Activated effector memory CD4-positive, alpha-beta T cell treated with anti-CD3 and anti-CD28 coated beads, Interleukin-2, amount 50 U/mL, for 16 hours (primary cell): ENCODE data around the gene F8A2.
"Not testable (repeated sequence)": the region's sequence is repeated elsewhere in the genome, so short reads cannot be mapped to it uniquely, and the experiment has no call there.

ENCODE experiments used
- DNase-seq: peaks from one replicate; pipeline ENCODE4 v3.0.0-alpha.2; 2020

Gene F8A2

DNA sequence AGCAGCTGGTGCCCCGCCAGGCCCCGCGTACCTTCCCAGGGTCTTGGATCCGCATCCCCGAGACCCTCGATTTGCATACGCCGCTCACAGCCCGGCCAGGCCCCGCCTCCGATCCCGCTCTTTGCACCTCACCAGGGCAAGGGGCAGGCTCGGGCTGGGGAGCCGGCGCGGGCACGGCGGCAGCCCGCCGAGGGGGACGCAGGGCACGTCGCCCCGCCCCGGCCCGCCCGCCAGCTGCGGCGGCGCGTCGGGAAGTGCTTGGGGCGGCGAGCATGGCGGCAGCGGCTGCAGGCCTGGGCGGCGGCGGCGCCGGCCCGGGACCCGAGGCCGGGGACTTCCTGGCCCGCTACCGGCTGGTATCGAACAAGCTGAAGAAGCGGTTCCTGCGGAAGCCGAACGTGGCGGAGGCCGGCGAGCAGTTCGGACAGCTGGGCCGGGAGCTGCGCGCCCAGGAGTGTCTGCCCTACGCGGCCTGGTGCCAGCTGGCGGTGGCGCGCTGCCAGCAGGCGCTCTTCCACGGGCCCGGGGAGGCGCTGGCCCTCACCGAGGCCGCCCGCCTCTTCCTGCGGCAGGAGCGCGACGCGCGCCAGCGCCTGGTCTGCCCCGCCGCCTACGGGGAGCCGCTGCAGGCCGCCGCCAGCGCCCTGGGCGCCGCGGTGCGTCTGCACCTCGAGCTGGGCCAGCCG, at the start of gene F8A2:
Gene F8A2 (plus strand): TSS at position 253 of the 686 bp plus-strand sequence. CDS start 20 bp downstream, at position 273.
- not testable (repeated sequence) for DNase-seq

DNA sequence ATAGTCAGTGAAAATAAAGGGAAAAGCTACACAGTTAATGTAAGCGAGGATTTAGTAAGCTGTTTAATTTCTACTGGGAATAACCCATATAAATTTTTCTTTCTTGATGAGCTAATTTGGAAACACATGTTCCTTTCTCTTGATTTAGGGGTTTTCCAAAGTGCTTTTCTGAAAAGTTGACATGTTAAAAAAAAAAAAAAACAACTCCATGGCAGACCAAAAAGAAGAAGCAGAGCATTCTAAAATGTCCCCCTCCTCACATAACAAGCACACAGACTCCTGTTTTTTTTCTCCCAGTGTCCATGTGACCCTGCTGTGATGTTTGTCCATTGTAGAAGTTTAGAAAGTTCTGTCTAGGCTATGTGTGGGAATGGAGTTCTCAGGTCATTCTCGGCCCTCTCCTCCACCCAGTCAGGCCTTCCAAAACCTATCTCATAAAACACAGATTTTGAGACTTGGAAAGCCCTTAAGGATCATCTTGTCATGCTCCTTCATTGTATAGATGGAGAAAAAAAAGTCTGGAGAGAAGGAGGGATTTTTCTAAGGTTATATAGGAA, 48.3 kb upstream of the F8A2 start:
- DNase-seq, result no peak

DNA sequence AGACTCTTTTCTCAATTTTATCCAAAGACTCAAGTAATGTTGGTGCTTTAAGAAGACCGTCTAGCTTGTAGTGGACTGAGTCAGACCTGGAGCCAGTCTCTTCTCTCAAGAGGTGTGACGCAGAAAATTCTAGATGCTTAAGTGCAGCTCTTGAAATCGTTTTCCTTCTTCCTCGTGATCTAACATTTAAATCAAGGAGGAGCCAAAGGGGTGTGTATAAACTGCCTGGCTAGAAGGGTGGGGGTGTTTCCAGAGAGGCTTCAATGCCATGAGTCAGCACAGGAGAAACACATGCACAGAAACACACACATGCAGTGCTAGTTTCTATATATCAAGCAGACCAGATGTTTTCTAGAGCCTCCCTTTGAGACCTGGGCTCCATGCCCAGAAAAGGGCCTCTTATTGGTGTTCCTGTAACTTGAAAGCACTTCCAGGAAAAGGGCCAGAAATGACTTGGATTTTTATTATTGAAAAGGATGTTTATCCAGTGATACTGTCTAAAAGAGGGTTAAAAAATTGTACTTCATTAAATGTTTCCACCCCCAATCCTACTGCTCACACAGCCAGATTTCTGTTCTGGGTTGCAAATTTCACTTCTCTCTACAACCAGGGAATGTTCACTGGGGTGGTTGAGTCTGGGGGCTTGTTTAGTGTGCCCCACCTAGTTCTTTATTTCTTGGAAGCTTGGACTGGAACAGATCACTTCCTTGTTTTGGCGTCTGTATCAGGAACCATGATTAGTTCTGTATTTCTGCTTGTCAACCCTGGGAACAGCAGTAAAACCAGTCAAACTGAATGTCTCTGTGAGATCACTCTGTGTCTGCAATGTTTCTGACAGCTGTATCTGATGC, 47.2 kb upstream of the F8A2 start, which contains the start of gene CLIC2:
Gene CLIC2 (minus strand): TSS at position 129 of the 851 bp plus-strand sequence. CDS start 187 bp downstream, outside the sequence.
- DNase-seq, result no peak

DNA sequence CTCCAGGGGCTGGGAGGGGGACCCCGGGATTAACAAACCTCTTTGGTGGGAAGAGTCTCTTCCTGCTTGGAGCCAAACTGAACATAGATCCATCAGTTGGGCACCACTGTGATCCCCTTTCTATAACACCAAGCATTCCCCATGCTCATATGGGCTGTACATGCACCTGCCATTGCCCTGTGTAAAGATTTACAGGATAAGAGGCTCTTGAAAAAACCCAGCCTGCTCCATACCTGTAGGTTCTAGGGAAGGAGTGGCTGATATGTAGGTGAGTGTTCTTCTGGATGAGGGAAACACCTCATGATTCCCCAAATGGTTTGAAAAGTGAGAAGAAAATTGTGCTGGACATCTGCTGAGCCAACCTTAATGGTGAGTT, 46.6 kb upstream of the F8A2 start:
- not testable (repeated sequence) for DNase-seq

DNA sequence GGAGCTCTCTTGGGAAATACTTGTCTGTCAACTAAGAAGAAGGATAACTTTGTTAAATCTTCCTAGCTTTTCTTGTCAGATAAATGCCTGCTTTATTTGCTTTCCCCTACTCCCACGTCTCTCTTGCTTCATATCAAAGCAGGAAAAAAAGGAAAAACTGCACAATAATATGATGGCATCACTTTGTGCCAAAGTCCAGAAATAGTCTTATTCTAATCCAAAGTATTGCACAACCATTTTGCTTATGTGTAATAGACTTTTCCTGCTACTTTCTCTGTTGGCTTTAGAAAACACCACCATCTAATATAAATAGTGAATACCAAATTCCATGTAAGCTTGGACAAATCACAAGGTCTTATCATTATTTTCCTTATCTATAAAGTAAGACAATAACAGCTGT, 36.2 kb upstream of the F8A2 start:
- DNase-seq, result not testable (repeated sequence)

DNA sequence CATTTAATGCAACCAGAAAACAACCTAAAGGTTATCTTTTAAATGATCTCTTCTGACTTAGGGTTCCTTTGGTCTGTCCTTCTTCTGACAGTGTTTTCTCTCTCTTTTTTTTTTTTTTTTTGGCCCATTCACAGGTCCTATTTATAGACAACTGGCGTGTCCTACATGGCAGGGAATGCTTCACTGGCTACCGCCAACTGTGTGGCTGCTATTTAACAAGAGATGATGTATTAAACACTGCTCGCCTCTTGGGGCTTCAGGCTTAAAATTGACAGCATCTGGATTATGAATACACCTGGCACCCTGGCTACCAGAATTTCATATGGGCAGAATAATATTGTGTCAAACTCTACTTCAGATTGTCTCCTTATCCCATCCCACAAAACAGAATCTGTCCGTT, 32.4 kb upstream of the F8A2 start:
- DNase-seq, result not testable (repeated sequence)

DNA sequence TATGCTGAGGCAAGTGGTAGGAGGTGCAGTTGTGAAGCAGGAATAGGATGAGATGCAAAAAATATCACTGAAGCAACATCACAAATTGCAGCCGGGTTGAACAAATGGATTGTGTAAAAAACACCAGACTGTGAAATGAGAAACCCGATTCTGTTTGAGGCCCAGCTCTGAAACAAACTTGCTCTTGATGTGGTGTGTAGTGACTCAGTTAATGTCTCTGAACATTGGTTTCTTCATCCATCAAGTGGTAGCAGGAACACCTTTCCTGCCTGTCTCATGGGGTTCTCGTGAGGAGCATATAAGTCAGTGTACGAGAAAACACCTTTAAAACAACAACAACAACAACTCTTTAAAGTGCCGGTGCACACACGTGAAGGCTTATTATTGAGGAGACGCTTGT, 18.2 kb upstream of the F8A2 start:
- DNase-seq, result not testable (repeated sequence)

DNA sequence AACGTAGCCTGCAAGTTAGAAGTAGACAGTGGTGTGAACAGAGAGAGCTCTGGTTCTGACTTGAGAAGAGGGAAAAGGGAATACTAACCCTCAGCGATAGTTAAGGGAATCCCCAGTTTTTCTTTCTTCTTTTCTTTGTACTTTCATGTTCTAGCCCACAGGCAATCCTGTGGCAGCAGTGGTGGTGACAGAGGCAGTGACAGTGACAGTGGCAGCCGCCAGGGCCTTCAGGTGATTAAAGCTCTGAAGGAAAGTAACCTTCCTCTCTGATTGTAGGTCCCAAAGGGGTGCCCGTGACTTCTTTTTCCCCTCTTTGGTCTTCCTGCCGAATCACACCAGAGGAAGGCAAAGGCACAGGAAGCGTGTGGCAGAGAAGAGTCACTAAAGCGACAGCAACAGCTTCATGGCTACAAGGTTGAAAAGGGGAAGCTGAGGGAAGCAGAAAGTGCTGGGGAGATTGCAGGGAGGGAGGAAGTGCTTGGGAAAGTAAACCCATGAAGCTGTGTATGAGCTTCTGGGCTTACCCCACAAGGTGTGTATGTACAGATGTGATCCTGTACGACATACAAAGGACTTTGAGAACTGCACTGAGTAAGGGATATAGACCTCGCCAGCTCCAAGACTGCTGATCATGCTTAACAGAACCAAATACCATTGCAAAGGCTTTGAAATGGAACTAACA, 8.0 kb upstream of the F8A2 start:
- DNase-seq, result not testable (repeated sequence)

DNA sequence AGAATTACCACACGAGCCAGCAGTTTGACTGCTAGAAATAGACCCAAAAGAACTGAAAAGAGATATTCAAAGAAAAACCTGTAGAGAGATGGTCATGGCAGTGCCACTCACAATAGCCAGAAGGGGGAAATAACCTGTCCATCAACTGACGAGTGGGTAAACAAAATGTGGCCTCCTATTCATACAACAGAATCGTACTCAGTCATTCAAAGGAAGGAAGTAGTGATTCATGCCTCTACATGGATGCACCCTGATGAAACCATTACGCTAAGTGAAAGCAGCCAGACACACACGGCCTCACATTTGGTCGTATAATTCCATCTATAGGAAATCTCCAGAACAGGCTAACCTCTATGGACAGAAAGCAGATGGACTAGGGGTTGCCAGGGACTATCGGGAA, 2.1 kb upstream of the F8A2 start:
- not testable (repeated sequence) for DNase-seq

DNA sequence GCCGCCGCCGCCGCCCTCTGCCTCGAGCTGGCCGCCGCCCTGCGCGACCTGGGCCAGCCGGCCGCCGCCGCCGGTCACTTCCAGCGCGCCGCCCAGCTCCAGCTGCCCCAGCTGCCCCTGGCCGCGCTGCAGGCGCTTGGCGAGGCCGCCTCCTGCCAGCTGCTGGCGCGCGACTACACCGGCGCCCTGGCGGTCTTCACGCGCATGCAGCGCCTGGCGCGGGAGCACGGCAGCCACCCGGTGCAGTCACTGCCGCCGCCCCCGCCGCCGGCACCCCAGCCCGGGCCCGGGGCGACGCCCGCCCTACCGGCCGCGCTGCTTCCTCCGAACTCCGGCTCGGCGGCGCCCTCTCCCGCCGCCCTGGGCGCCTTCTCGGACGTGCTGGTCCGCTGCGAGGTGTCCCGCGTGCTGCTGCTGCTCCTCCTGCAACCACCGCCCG, 653 bp downstream of the F8A2 start:
- DNase-seq, result not testable (repeated sequence)

DNA sequence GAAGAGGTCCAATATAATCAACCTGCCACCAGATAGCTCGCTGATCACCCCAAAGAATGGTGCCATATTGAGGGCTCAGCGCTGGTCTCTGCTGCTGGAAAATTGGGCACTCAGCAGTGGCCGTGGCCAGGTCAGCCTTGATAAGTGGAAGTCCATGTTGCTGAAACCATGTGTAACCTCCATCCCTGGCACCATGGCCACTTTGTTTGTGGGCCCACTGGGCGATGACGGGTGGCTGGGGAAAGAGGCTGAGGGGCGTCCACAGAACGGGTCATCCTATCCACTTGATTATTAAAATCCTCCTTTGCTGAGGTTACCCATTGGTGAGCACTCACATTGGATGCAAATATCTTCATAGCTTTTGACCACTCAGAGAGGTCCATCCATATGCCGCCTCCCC, 7.7 kb downstream of the F8A2 start:
- DNase-seq, result no peak

DNA sequence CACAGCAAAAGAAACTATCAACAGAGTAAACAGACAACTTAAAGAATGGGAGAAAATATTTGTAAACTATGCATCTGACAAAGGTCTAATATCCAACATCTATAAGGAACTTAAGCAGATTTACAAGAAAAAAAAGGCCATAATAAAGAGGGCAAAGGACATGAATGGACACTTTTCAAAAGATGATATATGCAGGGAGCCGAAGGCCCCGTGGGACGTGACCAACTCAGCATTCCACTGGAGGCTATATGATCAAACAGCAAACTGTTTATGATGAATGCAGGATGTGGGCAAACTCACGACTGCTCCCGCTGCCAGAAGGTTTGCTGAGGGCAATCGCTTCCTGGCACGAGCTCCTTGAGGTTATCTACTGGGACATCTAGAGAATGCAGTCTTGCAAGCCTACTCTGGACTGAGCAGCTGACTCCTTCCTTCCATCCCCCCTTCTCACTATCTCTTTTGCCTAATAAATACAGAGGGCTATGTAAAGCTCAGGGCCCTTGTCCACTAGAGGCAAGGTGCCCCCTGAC, 12.9 kb downstream of the F8A2 start:
- not testable (repeated sequence) for DNase-seq

DNA sequence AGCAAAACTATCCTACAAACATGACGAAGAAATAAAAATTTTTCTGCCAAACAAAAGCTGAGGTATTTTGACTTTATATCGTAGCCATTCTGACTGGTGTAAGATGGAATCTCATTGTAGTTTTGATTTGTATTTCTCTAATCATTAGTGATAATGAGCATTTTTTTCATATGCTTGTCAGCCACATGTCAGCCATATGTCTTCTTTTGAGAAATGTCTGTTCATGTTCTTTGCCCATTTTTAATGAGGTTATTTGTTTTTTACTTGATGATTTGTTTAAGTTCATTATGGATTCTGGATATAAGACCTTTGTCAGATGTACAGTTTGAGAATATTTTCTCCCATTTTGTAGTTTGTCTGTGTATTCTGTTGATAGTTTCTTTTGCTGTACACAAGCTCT, 24.5 kb downstream of the F8A2 start:
- no peak for DNase-seq

DNA sequence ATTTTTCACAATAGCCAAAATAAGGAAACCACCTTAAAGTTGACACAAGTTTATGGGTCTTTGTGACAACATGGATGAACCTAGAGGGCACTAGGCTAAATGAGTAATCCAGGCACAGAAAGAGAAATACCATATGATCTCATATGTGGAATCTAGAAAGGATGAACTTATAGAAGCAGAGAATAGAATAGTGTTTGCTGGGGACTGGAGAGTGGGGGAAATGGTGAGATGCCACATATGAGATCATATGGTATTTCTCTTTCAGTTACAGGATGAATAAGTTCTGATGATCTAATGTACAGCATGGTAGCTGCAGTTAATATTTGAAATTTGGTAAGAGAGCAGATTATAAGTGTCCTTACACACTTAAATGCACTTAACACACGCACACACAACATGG, 35.9 kb downstream of the F8A2 start:
- no peak for DNase-seq
